Stimulated activated CD8-positive, alpha-beta memory T cell treated with anti-CD3 and anti-CD28 coated beads, Interleukin-2, amount 100 ng/mL, for 1 hour (primary cell): Measurements from ENCODE around the gene GTF2H2C_2.
"Not testable (repeated sequence)": the region's sequence is repeated elsewhere in the genome, so short reads cannot be mapped to it uniquely, and the experiment has no call there.

Source experiments
- DNase-seq, 2 donors: peaks; one replicate each; pipeline ENCODE4 v3.0.0-alpha.2; 2020; ENCODE audit warnings: low read depth in 2 of 2

GTF2H2C_2 gene

DNA sequence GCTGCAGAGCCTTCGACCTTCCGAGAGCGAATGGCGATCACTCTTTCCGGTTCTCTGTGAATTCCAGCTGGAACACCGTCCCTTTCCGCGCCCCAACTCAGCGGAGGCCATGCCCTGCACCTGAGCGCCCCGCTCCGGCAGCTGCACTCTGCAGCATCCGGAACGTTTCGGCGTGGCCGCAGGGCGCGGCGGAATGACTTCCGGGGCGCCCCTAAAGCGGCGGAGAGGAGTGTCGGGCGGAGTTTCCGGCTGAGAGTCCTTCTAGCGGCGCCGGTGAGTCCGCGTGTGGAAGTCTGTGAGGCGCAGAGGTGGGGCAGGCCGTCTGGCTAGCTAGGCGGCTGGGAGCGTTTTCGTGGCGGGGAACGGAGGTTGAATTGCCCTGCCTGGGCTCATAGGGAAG is at the start of gene GTF2H2C_2:
GTF2H2C_2 (plus strand) TSS at position 252 of the 400 bp plus-strand sequence.
- DNase-seq: not testable (repeated sequence)

DNA sequence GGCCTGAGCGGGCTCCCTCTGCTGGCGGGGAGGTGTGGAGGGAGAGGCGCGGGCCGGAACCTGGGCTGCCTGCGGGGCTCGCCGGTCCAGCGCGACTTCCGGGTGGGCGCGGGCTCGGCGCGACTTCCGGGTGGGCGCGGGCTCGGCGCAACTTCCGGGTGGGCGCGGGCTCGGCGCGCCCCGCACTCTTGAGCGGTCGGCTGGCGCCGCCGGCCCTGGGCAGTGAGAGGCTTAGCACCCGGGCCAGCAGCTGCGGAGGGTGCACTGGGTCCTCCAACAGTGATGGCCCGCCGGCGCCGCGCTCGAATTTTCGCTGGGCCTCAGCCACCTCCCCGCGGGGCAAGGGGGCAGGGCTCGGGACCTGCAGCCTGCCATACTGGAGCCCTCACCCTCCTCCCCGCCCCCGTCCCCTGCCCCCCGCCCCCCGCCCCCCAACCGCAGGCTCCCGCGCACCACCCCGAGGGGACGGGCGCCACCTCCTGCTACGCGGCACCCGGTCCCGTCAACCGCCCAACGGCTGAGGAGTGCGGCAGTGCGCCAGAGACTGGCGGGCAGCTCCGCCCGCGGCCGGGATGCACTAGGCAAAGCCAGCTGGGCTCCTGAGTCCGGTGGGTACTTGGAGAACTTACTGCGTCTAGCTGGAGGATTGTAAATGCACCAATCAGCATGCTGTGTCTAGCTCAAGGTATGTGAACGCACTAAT is 14.0 kb upstream of the GTF2H2C_2 start:
- DNase-seq: peak in 1 of 2 donors; percentile 25

DNA sequence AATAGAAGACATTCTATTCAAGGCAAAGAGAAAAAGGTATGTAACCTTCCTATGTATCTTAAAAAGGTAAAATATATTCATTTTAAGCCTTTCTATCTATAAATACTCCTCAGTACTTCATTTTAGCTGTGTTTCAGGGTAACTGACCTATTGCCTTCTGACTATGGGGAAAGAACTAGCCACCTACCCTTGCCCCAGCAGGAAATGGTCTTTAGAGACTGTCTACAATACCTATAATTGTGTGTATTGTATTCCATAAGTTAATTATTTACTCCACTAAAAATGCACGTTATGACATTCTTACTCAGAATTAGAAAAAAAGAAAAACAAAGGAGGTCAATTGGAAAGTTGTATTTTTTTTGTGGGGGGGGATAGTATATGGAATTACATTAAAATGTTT is 6.2 kb downstream of the GTF2H2C_2 start:
- not testable (repeated sequence) for DNase-seq

DNA sequence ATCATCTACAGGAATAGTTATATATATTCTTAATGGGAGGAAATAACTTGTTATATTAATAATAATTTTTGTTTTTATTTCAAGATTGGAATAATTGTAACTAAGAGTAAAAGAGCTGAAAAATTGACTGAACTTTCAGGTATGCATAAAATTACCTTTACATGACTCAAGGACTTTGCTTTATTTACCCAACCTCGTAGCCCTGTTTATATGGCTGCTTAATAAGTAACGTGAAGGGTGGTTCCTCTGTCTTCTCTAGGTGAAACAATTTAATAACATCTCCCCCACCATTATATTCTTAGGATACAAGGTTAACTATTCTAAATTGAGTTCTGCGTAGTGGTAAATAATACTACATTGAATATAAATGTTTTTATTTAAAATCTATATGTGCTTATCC is 8.0 kb downstream of the GTF2H2C_2 start:
- DNase-seq: not testable (repeated sequence)

DNA sequence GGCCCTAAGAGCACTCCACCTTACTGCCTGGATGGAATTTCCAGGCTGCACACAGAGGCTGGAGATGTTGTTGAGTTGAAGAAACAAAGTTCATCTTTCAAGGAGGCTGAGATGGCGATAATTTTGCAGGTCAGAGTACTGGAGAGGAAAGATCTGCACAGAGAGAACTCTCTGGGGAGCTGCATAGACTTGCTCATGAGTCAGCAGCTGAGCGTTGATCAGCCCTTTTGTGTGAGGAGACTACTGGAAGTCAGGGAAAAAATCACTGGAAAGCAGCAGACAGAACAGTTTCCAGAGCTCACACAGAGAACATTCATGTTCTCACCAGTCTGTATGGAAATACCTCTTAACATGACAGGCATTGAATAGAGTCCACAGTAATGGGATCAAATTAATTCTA is 23.4 kb downstream of the GTF2H2C_2 start:
- not testable (repeated sequence) for DNase-seq

DNA sequence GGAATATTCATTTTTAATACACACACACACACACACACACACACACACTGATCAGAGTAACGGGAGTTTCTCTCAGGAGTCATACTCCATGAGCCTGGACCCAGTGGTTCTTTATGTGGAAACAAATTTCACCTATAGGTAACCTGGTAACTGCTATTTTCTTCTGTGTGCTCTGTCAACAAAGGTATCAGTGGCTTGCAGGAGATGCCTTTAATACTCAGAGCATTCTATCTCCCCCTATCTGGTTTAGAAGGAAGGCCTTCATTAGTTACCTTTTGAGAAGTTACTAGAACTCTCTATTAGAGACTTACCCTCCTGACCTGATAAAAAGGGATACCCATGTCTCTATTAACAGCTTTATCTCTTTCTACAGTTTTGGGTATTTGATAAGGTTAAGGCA is 34.4 kb downstream of the GTF2H2C_2 start:
- not testable (repeated sequence) for DNase-seq

DNA sequence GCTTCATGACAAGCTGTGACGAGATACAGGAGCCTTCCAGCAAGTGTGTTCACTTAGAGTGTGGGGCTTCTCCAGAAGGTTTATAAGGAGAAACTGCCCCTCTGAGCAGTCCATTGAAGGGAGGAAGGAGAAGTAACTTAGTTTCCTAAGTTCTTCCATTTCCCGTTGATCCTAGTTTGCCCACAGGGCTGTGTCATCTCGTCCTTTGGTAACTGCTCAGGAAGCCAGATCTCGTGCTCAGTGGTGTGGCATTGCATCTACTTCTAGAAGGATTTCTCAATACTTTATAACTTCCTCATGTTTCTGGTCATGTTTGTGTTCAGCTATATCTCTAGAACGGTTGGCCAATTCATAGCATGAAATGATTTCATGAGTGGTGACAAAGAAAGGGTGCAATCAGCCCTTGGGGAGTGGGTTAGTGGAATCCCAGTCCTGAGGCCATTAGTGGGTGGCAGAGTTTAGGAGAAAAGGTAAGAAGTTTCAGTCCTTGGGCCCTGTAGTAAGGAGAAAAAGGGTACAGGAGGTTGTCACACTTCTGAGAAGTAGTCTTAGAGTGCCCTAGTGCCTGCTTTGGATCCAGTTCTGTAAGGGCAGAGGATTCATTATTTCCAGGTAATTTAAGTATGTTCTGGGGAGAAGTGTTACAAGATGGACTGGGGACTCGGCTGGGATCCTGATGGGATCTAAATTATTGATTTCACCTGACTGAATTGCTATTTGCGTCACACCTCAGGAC is 36.2 kb downstream of the GTF2H2C_2 start:
- not testable (repeated sequence) for DNase-seq

DNA sequence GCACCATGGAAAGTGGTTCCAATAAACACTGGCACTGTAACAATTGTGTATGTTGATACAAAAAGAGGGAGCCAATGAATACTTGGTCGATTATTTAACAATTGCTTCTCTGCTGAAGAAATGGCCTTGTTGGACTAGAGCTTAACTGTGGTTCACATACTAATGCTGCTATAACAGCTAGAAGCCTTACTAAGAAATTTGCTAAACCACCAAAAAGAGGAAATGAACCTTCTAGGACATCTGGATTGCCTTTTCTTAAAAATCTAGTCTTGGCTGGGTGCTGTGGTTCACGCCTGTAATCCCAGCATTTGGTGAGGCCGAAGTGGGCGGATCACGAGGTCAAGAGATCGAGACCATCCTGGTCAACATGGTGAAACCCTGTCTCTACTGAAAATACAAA is 41.9 kb downstream of the GTF2H2C_2 start:
- DNase-seq: not testable (repeated sequence)

DNA sequence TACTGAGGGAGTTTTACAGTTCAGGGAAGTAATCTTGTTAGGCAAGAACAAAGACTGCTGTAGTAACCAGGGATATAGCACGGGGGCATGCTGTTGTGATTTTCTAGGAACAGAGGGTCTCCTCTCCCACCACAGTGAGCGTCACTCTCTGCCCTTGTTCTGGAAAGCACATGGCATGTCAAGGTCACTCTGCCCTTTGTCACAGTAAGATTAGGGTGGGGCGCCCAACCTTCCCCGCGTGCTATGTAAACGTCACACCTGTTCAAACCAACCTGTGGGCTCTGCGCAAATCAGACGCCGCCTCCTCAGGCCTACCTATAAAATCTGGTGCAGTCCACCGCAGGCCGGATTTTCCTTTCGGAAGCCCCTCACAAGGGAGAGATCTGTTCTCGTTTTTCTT is 44.0 kb downstream of the GTF2H2C_2 start:
- not testable (repeated sequence) for DNase-seq

DNA sequence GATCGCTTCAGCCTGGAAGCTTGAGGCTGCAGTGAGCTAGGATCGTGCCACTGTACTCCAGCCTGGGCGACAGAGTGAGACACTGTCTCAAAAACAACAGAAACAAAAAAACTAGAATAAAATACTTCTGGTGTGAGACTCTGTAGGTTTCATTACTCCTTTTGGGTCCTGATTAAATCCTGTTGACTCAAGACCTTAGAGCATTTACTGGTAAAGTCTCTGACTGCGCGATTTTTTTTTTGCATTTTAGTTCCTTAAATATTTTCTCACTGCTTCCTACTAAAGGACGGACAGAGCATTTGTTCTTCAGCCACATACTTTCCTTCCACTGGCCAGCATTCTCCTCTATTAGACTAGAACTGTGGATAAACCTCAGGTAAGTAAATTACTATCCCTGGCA is 46.8 kb downstream of the GTF2H2C_2 start:
- DNase-seq: not testable (repeated sequence)

DNA sequence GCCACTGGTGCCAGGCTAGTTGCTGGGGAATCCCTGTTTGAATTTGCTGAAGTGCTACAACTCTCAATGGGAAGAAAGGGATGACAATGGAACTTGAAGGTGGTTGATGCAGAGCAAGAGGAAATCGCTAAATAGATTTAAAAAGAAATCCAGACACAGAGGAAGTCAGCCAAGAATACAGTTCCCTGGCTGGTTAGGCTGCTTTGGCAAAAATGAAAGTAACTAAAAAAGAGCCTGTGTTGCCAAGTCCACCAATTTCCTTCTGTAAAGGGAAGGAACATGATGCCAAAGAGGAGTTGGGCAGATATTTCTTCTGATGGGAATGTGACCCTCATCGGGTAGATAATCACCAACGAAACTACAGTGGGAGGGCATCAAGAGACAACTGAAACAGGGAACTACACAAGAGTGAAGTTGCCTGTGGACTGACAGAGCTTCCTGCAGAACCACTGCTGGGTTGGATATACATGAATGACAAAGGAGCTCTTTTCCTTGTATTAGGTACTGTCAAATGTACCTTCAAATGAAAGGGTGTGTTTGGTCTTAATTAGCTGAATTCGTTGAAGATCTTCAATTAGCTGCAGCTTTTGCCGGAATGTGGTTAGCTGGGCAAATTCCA is 49.0 kb downstream of the GTF2H2C_2 start:
- DNase-seq: not testable (repeated sequence)

DNA sequence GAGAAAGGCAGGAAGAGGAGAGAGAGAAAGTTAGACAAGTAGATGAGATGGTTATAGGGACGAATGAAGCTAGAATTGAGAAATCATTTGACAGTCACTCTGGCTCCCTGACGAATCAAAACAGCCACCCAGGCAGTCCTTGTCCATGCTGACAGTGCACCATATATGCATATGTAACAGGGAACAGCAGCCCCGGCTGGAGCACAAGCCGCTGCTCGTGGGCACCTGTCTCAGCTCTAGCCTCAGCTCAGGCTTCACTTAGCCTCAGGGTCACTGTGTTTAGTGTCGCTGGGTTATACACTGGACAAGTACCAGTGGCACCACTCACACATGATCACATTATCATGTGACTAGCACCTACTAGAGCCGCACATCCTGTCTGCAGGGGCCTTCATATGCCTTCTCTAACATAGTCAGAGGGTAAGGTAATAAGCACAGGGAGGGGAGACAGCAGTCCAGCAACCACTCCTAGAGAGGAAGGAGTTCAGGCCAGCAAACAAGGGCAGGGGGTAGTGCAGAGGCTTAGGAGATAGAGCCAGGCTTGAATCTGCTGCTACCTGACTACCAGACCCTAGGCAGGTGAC is 54.9 kb downstream of the GTF2H2C_2 start:
- DNase-seq: not testable (repeated sequence)
